GM10847 (cell line): ENCODE results near the gene AHDC1.

Source experiments
- POLR2A ChIP-seq: IDR thresholded peaks from 2 replicates; pipeline ENCODE4 v1.6.1; 2011; ENCODE audit not compliant: insufficient read length; ENCODE audit errors: extremely low read depth

Gene AHDC1

GRCh38 chr1:27623327-27624212, 19.6 kb upstream of the AHDC1 start:
- TF ChIP-seq POLR2A, result no peak

GRCh38 chr1:27622828-27623227, 18.9 kb upstream of the AHDC1 start:
- TF ChIP-seq POLR2A, result no peak

- no peak for TF ChIP-seq POLR2A
Measured at GRCh38 chr1:27621051-27621920, 17.3 kb upstream of the AHDC1 start.

- TF ChIP-seq POLR2A, result no peak
Measured at GRCh38 chr1:27618341-27619082, 14.6 kb upstream of the AHDC1 start.

- no peak for TF ChIP-seq POLR2A
Measured at GRCh38 chr1:27617420-27617819, 13.5 kb upstream of the AHDC1 start.

GRCh38 chr1:27616441-27616840, 12.5 kb upstream of the AHDC1 start:
- TF ChIP-seq POLR2A, result no peak

GRCh38 chr1:27615346-27616192, 11.6 kb upstream of the AHDC1 start:
- no peak for TF ChIP-seq POLR2A

- no peak for TF ChIP-seq POLR2A
Measured at GRCh38 chr1:27614625-27615344, 10.8 kb upstream of the AHDC1 start.

GRCh38 chr1:27614043-27614624, 10.2 kb upstream of the AHDC1 start:
- no peak for TF ChIP-seq POLR2A

GRCh38 chr1:27612718-27613117, 8.8 kb upstream of the AHDC1 start:
- TF ChIP-seq POLR2A, result no peak

GRCh38 chr1:27611450-27611849, 7.5 kb upstream of the AHDC1 start:
- TF ChIP-seq POLR2A, result no peak

GRCh38 chr1:27609618-27610240, 5.8 kb upstream of the AHDC1 start:
- no peak for TF ChIP-seq POLR2A

GRCh38 chr1:27609210-27609555, 5.2 kb upstream of the AHDC1 start:
- TF ChIP-seq POLR2A, result no peak
